ENCODE results near the gene WNT3A.

The WNT3A gene

DNA sequence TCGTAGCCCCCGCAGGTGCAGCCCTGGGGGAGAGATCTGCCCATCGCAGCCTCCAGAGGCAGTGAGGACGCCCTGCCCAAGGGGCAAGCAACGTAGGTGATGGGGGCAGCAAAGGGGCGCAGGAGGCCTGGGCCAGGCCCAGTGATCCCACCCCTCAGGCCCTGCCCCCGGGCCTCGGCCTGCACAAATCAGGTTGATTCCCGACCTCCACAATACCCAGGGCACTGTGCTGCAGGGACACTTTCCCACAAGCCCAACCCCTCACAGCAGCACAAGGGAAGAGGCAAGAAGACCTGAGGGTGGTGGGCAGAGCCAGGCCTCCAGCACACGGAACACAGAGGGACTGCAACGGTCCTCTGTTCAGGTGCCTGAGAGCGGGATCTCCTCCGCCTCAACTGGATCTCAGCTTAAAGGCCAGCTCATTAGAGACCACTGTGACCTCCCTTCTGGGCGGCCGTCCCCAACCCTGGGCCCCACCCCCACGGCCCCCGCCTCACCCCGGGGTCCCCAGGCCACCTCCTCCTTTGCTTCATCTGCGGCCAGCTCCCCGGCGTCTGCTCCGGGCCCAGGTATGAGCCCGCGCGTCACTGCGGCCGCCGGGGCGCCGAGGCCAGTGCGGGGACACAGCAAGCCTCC is 74.9 kb downstream of the WNT3A start:
- DNase-seq, result peak; percentile 58
- H3K27ac Mint-ChIP-seq, result peak overlapping the region; percentile 90
- CTCF ChIA-PET, result interaction anchor here (1.0 kb wide), 1 partner anchor 318 kb away, joined by 3 read pairs; no protein-coding TSS in a partner anchor

DNA sequence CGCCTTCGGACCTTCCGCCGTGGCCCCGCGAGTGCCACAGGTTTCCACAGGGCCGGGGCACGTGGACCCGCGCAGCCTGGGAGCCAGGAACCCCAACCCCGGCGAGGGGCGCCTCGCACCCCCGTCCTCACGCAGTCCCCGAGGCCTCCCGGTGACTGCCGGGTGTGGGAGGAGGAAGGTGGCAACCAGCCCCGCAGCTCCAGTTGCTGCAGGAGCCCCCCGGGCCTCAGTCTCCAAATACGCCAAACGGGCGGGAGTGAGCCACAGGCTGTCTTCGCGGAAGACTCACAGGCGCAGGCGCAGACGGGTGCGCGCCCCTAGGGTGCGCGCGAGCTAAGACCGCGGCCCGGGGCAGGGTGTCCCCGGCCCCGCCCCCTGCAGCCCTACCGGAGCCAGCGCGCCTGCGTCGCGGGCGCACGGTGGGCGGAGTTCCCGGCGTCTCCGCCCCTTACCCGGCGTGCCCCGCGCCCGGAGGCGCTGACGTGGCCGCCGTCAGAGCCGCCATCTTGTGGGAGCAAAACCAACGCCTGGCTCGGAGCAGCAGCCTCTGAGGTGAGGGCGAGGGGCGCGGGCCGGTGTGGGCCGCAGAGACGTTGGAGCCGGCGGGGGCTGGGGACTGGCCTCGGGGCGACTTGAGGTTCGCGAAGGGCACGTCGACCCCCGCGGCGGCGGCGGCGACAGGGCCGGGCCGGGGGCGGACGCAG is 75.6 kb downstream of the WNT3A start, which contains the start of gene ARF1:
Gene ARF1, plus strand, starts transcription at position 495 of the 704 bp plus-strand sequence. CDS start 14,407 bp downstream, outside the sequence.
- Mint-ChIP-seq H3K4me1 (peaks cover 46% of the 10 kb centered on the region), H3K9me3 (no peaks in the 10 kb centered on the region), H3K36me3 (peaks cover 28% of the 10 kb centered on the region), H3K27ac (peak within 1 kb of the TSS; percentile 96), H3K27me3 (no peaks in the 10 kb centered on the region), H3K4me3 (peak within 1 kb of the TSS; percentile 93)
- CTCF ChIA-PET, result interaction anchor here (1.0 kb wide), 1 partner anchor 319 kb away, joined by 3 read pairs; no protein-coding TSS in a partner anchor
- DNase-seq, result peak; percentile 91

More for the DNA sequence above, 74.9 kb downstream of the WNT3A start:
- Mint-ChIP-seq H3K27me3 (no peaks in the 10 kb centered on the region), H3K4me1 (peaks cover 40% of the 10 kb centered on the region), H3K36me3 (peaks cover 25% of the 10 kb centered on the region), H3K9me3 (no peaks in the 10 kb centered on the region), H3K4me3 (peak overlapping the region; percentile 85)

DNA sequence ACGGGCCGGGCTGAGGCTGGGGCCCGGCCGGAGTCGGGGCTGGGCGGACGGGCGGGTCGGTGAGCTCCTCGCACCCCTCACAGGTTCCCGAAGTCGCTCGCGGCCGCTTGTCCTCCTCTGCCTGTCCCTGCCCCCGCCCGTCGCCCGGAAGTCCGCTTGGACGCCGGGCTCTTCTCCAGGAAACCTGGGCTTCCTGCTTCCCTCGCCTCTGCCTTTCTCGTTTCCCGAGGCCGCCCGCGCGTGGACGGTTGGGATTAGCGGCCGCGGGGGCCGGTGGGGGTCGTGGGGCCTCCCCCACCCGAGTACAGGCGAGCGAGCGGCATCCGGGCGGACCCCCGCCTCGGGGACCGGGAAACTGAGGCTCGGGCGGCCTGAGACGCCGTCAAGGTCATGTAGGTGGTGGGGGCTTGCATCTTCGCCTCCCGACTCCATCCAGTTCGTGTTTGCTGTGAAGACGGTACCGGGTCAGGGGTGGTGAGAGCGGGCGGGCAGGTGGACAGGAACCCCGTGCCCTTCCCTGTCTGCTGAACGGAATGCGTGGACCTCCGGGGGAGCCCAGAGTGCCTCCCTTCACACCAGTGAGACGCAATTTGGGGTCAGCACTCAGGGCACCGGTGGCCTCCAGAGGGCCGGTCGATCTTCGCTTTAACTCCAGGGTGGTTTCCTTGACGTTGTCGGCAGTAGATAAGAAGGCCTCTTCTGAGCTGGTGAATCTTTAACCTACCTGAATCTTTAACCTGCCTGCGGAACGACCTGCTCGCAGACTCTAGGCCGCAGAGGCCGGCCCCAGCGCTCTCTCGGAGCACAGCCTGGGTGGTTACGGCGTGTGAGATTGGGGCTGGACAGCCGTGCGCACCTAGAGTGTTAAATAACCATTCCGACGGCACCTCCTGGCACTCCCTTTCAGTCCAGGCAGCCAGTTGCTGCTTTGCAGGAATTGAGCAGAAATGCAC is 76.4 kb downstream of the WNT3A start:
- no peaks in the 10 kb centered on the region for H3K27me3 Mint-ChIP-seq
- no peaks in the 10 kb centered on the region for H3K9me3 Mint-ChIP-seq
- DNase-seq, result peak; percentile 68
- peaks cover 54% of the 10 kb centered on the region for H3K4me1 Mint-ChIP-seq
- CTCF ChIA-PET, result interaction anchor here (1.0 to 1.5 kb wide), 2 partner anchors 22 to 320 kb away, joined by 3 to 4 read pairs; no protein-coding TSS in a partner anchor
- peaks cover 35% of the 10 kb centered on the region for H3K36me3 Mint-ChIP-seq
- H3K27ac Mint-ChIP-seq, result peak overlapping the region; percentile 96
- H3K4me3 Mint-ChIP-seq, result peak overlapping the region; percentile 93

DNA sequence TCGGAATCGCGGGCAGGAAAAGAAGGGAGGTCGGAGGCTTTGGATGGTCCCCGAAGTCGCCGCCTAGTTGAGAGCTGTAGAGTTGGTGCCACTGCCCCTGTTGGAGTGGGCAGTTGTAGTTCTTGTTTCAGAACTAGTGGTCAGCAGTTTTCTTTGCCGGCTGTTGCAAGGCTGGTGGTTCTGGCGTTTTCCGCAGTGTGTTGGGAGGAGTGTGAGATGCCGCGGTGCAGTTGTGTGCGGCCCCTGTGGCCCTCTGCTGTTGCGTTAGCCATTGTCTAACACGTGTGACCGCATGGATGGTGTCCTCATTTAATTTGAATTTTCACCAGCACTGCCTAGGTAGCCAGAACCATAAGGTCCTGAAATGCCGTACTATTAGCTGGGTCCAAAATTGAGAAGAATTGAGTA is 77.1 kb downstream of the WNT3A start:
- CTCF ChIA-PET, result interaction anchor here (0.6 to 1.5 kb wide), 2 partner anchors 22 to 697 kb away, joined by 3 to 4 read pairs; no protein-coding TSS in a partner anchor

DNA sequence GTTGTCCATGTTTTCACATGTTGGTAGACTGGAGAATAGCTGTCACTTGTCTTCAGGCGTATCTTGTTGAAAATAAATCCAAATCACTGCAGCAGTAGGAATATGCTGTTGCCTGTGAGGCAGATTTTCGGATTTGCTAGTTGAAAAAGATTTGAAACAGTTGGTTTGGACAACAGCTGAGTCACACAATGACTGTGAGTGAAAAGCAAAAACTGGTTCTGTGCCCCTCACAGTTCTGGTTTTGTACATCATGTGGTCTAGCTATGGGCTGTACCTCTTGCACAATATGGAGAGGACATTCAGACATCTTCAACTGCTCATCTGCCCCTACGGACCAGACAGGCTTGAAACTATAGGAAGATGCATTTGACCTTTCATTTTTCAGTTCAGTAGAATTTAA is 77.5 kb downstream of the WNT3A start:
- Mint-ChIP-seq H3K27me3 (no peaks in the 10 kb centered on the region), H3K4me3 (peak overlapping the region; percentile 93), H3K27ac (peak overlapping the region; percentile 96), H3K4me1 (peaks cover 61% of the 10 kb centered on the region), H3K36me3 (peaks cover 46% of the 10 kb centered on the region), H3K9me3 (no peaks in the 10 kb centered on the region)
- CTCF ChIA-PET, result interaction anchor here (0.6 to 1.5 kb wide), 2 partner anchors 21 to 697 kb away, joined by 3 to 4 read pairs; no protein-coding TSS in a partner anchor
- no peak for DNase-seq

More for the DNA sequence above, 77.1 kb downstream of the WNT3A start:
- Mint-ChIP-seq H3K4me1 (peaks cover 59% of the 10 kb centered on the region), H3K9me3 (no peaks in the 10 kb centered on the region), H3K4me3 (peak overlapping the region; percentile 93), H3K36me3 (peaks cover 42% of the 10 kb centered on the region), H3K27ac (peak overlapping the region; percentile 96), H3K27me3 (no peaks in the 10 kb centered on the region)
- DNase-seq, result no peak

DNA sequence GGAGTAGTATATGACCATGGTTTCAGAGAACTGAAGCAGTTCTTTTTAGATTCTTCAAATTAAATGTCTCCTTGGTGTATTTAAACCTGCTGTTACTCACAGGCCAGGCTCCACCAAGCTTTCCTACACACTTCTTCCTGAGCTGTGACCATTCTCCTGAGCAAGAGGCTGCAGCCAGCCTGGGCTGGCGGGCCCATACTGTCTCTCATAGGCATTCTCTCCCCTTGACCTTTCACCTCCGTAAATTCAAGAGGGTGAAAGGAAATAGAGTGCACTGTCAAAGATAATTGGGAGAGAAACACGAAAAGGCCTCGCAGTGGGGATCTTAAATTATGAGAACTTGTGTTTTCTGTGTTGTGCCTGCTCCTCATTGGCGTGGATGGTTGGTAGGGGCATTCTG is 78.0 kb downstream of the WNT3A start:
- no peaks in the 10 kb centered on the region for H3K27me3 Mint-ChIP-seq
- H3K9me3 Mint-ChIP-seq, result no peaks in the 10 kb centered on the region
- peaks cover 47% of the 10 kb centered on the region for H3K36me3 Mint-ChIP-seq
- H3K4me3 Mint-ChIP-seq, result peak overlapping the region; percentile 93
- H3K4me1 Mint-ChIP-seq, result peaks cover 64% of the 10 kb centered on the region
- CTCF ChIA-PET, result interaction anchor here (1.5 kb wide), 1 partner anchor 21 kb away, joined by 4 read pairs; no protein-coding TSS in a partner anchor
- DNase-seq, result no peak
- peak overlapping the region; percentile 96 for H3K27ac Mint-ChIP-seq

DNA sequence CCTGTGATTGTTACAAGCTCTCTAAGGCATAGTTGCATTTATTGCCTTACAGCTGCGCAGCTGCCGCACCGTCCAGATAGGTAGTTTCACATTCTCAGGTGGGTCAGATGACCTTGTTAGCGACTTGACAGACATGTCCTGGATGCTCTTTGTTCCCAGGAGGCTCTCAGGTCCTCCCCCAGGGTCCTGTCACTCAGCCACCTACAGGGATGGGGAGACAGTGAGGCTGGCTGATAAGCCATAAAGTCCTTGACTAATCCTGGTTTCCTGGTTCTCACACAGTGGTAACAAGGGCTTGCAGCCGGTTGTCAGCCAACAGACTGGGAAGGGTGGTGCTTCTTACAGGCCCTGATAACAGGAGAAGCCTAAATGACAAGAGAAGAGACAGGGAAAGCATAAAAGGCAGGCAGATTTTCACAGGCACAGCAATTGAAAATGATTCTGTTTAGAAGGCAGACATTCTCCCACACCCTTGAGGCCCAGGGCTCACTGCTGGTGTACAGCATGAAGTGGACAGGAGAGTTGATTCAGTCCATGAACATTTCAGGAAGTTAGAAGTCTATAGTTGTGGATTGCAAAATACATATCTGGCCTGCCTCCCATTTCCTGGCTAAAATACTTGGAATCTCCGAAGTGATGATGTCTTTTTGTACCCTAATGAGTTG is 78.6 kb downstream of the WNT3A start:
- Mint-ChIP-seq H3K4me3 (peak overlapping the region; percentile 93), H3K9me3 (no peaks in the 10 kb centered on the region), H3K27ac (peak overlapping the region; percentile 96), H3K36me3 (peaks cover 53% of the 10 kb centered on the region), H3K27me3 (no peaks in the 10 kb centered on the region), H3K4me1 (peaks cover 70% of the 10 kb centered on the region)
- DNase-seq, result no peak
- CTCF ChIA-PET, result no interaction called here

DNA sequence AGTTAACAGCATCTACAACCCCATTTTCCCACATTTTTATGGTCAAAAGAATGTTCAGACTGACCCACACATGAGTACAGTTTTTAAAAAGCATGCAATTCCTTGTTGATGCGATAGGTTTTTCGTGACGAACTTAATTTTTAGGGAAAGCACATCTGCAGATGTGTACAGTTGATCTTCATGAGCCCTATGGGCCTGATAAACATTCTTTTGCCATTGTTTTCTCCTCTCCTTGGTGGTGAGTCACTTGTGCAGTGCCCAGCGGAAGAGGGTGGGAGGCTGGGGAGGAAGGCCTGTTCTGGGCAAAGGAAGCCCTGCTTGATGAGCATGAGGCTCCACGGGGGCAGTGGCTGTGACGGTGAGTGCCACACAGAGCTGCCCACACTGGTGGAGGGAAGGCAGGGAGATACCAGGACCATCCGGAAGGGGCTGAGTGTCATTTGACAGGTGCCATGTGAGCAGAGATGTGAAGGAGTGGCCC is 81.0 kb downstream of the WNT3A start:
- H3K36me3 Mint-ChIP-seq, result peaks cover 75% of the 10 kb centered on the region
- peak overlapping the region; percentile 31 for H3K27ac Mint-ChIP-seq
- no peak for DNase-seq
- H3K4me3 Mint-ChIP-seq, result no peak overlapping the region
- peaks cover 81% of the 10 kb centered on the region for H3K4me1 Mint-ChIP-seq
- CTCF ChIA-PET, result interaction anchor here (1.5 kb wide), 1 partner anchor 89 kb away, joined by 3 read pairs; no protein-coding TSS in a partner anchor
- H3K27me3 Mint-ChIP-seq, result no peaks in the 10 kb centered on the region
- H3K9me3 Mint-ChIP-seq, result peaks cover 5% of the 10 kb centered on the region

DNA sequence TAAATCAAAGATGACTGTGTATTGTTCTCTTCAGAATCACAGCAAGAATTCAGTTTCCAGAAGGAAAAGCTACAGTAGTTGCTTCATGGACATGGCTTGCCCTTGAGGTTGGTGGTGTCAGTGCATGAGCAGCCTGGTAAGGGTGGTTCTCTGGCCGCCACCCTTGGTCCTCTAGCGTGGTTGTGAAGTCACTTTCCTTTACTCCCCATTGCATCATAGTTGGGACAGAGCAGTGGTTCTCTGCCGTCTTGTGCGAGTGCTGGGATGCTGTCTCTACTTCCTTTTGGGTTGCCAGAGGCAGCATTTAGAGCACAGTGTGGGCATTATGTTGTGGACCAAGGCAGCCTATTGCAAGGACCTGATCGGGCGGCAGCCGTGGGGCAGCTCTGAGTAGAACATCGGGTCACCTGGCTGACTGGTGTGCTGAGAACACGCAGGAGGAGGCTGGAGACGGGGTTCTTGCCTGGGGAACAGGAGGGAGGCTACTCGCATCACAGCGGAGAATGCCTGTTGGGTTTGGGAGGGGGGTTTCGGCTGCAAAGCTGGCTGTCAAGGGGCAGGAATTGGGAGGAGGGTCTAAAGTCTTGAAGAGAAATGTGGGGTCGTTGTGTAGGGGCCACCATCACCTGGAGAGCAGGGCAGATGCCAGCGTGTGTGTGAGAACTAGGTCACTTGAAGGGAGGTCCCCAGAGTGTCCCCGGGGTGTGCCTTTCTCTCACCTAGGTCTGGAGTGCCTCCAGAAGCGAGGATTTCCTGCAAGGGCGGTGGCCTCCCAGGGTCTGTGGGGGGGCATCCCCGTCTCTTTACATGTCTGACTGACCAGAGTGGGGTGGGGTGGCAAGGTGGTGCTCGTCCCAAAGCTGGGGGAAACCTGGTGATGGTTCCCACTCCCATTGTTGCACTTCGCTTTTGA is 82.0 kb downstream of the WNT3A start:
- H3K4me3 Mint-ChIP-seq, result no peak overlapping the region
- peaks cover 78% of the 10 kb centered on the region for H3K4me1 Mint-ChIP-seq
- no peak for DNase-seq
- no peaks in the 10 kb centered on the region for H3K27me3 Mint-ChIP-seq
- peaks cover 74% of the 10 kb centered on the region for H3K36me3 Mint-ChIP-seq
- H3K9me3 Mint-ChIP-seq, result peaks cover 5% of the 10 kb centered on the region
- CTCF ChIA-PET, result no interaction called here
- H3K27ac Mint-ChIP-seq, result peak overlapping the region; percentile 67

DNA sequence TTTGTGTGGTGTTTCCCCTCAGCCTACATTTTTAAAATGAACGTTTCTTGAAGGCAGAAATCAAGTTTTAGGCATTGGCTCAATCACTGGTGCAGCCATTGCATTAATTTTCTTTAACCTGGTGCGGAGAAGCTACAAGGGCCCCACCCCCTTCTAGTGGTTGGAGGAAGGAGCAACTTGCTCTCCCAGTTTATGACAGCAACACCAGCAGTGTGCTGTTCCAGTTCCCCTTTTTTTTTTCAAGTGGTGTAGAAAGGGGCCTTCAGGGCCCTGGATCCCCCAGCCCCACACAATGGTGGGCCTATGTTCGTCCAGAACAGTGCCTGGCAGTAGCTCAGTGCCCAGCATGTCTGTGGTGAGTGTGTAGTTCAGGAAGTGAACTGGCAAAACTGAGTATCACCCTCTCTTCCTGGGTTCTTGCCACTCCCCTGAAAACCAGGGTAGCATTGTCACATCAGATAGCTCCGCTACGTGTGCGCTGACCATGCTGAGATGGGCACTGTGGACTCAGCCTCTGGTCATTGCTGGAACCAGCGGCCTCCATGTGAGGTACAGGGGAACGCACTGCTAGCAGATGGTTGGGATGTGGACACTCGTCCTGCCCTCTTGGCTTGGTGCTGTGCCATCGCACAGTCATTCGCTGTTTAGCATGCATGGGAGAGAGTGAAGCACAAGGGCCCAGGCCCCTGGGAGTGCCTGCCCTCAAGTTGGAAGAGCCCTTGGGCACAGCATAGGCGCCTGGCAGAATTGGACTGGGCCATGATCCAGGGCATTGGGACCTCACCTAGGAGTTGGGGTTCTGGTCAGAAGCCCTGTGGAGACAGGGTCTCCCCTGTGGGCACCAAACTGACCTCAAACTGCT is 83.0 kb downstream of the WNT3A start:
- Mint-ChIP-seq H3K4me1 (peaks cover 69% of the 10 kb centered on the region), H3K27ac (peak overlapping the region; percentile 33), H3K27me3 (no peaks in the 10 kb centered on the region), H3K9me3 (peaks cover 14% of the 10 kb centered on the region), H3K36me3 (peaks cover 75% of the 10 kb centered on the region), H3K4me3 (no peak overlapping the region)
- CTCF ChIA-PET, result no interaction called here
- DNase-seq, result no peak

DNA sequence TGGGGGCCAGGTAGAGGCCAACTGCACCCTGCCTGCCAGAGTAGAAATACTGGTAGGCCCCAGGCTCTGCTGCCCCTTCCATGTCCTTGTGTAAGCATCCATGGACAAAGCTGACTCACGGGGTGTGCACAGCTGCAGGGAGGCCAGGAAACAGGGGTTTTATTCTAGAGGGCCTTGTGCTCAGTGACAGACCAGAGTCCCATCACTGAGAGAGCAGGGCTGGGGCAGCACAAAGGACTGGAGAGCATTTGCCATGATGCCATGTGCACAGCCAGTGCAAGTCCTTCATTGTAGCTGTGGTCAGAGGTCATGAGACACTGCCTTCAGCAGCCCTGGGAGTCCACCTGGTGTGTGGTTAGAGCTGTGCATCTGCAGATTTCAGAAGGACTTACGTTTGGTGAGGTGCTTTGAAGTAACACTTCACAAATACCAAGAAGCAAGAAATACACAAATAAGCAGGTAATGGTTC is 83.8 kb downstream of the WNT3A start:
- Mint-ChIP-seq H3K4me1 (peaks cover 65% of the 10 kb centered on the region), H3K27ac (no peak overlapping the region), H3K9me3 (peaks cover 21% of the 10 kb centered on the region), H3K27me3 (no peaks in the 10 kb centered on the region), H3K4me3 (no peak overlapping the region), H3K36me3 (peaks cover 77% of the 10 kb centered on the region)
- peak; percentile 11 for DNase-seq
- CTCF ChIA-PET, result no interaction called here

DNA sequence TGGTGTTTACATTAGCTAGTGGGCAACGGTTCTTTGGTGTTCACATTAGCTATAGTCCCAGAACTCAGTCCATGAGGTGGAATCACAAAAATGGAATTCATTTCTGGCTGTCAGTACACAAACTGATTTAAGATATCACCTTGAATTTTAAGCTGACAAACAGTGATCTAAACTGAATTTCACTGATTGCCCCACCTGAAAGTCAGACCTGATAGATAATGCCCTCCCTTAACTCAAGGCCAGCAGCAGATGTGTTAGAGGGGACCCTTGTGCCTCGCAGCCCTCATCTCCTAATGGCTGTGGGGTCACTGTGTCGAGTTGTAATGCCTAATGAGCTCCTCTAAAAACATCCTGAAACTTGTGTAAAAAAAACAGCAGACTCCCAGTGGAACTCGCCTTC is 84.3 kb downstream of the WNT3A start:
- Mint-ChIP-seq H3K4me1 (peaks cover 65% of the 10 kb centered on the region), H3K27ac (no peak overlapping the region), H3K4me3 (no peak overlapping the region), H3K27me3 (no peaks in the 10 kb centered on the region), H3K36me3 (peaks cover 82% of the 10 kb centered on the region), H3K9me3 (peaks cover 22% of the 10 kb centered on the region)
- peak; percentile 6 for DNase-seq
- CTCF ChIA-PET, result no interaction called here

Data from activated naive CD4-positive, alpha-beta T cell treated with anti-CD3 and anti-CD28 coated beads, Interleukin-2, amount 10 ng/mL, durations not matched to agents 7 days and 5 days (primary cell).